ENCODE measurements around the gene PRR35.
A peak's percentile ranks its signal among the peaks of the same experiment; 100 is the strongest.
"Not testable (repeated sequence)": the region's sequence is repeated elsewhere in the genome, so short reads cannot be mapped to it uniquely, and the experiment has no call there.

Gene PRR35

DNA sequence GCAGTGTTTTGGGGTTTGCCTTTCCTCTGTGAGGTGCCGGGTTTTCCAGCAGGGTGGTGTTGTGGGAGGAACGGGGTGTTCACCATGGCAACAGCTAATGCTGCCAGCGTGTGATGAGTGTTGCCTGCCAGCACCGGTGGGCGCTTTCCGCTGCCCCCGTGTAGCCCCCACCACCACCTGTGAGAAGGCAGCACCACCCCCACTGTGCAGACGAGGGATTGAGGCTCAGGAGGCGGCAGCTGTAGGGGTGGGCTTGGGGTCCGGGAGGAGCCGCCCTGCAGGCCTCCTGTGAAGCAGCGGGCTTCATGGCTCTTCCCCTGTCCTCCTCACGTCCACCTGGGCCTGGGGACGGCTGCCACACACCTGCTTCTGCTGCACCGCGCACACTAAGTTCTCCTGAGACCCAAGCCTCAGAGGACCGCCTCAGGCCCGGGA lies 34.9 kb downstream of the PRR35 start:
- no peak for DNase-seq (ENCODE audit: low read depth)

DNA sequence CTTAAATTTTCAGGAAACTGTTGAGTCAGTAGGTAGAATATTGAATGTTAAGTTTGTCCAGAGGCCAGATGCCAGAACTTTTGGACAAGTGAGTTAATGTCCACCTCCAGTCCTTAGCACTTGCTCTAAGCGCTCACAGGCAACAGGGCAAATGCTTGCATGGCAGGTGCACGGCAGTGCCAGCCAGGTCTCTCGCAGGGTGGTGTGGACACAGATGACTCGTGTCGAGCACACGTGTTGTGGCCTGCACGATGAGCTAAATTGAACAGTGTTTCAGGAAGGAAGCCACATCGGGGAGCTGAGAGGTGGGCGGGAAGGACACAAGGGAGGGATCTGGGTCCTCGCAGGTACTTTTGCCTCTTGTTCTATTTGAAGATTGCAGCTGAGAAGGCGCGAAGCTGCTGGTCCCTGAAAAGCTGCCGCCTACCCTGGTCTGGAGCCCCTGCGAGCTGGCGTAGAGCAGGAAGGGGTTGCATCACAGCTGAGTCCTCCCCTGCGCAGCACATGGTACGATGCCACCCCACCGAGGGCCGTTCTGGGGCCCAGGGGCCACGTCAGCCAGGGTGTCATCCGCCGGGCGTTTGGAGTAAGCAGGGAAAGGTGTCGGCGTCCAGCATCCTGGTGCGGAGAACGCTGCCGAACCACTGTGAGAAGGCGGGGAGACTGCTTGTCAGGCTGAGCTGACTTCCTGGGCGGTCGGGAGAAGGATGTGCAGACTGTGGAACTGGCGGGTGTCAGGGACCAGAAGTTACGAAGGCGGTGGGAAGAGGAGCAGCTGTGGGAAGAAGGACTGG lies 35.9 kb downstream of the PRR35 start:
- DNase-seq (ENCODE audit: low read depth), result no peak

DNA sequence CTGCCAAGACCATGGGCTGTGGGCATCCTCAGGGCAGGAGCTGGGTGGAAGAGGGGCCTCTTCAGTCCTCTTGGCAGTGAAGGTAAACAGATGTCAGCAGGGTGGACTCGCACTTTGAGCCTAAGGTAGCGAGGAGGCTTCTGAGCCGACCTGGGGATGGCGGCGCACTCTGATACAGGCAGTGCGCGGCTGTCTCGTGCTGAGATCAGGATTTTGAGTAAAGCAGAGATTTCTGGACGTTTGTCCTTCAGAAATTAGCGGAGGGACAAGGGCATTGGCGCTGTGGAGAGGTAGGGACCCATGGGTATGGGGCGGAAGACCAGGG lies 36.5 kb downstream of the PRR35 start:
- DNase-seq (ENCODE audit: low read depth), result no peak

GRCh38 chr16:597655-598054 lies 37.5 kb downstream of the PRR35 start:
- DNase-seq (ENCODE audit: low read depth), result not testable (repeated sequence)

GRCh38 chr16:598823-599739 lies 38.9 kb downstream of the PRR35 start:
- DNase-seq (ENCODE audit: low read depth), result no peak

GRCh38 chr16:600781-601180 lies 40.6 kb downstream of the PRR35 start:
- DNase-seq (ENCODE audit: low read depth), result no peak

DNA sequence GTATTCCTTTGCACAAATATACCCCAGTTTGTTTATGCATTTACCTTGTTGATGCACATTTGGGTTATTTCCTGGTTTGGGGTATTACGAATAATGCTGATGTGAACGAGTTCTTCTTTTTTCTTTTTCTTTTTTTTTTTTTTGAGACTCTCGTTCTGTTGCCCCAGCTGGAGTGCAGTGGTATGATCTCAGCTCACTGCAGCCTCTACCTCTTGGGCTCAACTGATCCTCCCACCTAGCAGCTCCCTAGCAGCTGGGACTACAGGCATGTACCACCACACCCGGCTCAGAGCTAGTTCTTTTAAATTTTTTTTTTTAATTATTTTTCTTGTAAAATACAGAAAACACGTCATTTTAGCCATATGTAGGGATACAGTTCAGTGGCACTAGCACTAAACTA lies 43.7 kb downstream of the PRR35 start:
- no peak for DNase-seq (ENCODE audit: low read depth)

GRCh38 chr16:606656-607307 lies 46.6 kb downstream of the PRR35 start:
- no peak for DNase-seq (ENCODE audit: low read depth)

DNA sequence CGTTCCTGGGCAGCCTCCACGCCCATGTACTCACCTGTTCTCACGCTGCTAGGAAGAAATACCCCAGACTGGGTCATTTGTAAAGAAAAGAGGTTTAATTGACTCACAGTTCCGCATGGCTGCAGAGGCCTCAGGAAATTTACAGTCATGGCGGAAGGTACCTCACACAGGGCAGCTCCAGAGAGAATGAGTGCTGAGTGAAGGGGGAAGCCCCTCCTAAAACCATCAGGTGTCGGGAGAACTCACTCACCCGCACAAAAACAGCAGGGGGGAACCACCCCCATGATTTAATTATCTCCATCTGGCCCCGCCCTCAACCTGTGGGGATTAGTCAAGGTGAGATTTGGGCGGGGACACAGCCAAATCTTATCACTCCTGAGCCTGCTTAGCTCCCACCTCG lies 47.8 kb downstream of the PRR35 start:
- no peak for DNase-seq (ENCODE audit: low read depth)

GRCh38 chr16:609316-609715 lies 49.1 kb downstream of the PRR35 start:
- no peak for DNase-seq (ENCODE audit: low read depth)

- no peak for DNase-seq (ENCODE audit: low read depth)
Observed at GRCh38 chr16:609984-610383, 49.8 kb downstream of the PRR35 start.

GRCh38 chr16:610513-611381 lies 50.6 kb downstream of the PRR35 start:
- peak; percentile 36 for DNase-seq (ENCODE audit: low read depth)

DNA sequence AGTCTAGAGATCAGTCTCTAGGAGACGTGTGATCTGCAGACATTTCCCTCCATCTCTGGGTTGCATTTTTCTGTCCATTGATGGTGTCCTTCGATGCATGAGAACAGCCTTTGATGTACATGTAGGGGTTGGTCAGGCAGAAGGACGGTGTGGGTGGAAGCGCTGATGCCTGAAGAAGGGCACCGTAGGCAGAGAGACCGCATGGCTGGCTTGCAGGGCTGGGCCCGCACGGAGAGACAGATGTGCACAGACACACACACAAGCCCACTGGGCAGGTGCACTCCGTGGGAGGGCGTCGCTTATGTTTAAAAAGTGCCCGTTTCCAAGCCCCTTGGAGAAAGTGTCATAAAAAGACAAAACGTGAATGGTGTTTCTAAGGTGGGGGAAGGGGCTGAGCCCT lies 54.9 kb downstream of the PRR35 start:
- DNase-seq (ENCODE audit: low read depth), result no peak

All from activated T-helper 1 cell treated with Interleukin-2 at 50 U/mL for 16 hours (primary cell).